Activated gamma-delta T cell (primary cell): ENCODE data around the gene SHKBP1.
A peak's percentile ranks its signal among the peaks of the same experiment; 100 is the strongest.

Source experiments
- DNase-seq: peaks from one replicate; lab custom pipeline; 2025; lab: John Stamatoyannopoulos, UW

SHKBP1 gene

GRCh38 chr19:40601134-40601974 is 24.7 kb downstream of the SHKBP1 start, which contains the start of gene LTBP4:
Gene LTBP4 (plus strand): TSS chr19:40601369. CDS start chr19:40601388, 19 bp downstream.
- peak; percentile 40 for DNase-seq

GRCh38 chr19:40603071-40603388 is 26.4 kb downstream of the SHKBP1 start:
- no peak for DNase-seq

GRCh38 chr19:40603389-40604170 is 26.9 kb downstream of the SHKBP1 start:
- peak; percentile 82 for DNase-seq

GRCh38 chr19:40604171-40604646 is 27.5 kb downstream of the SHKBP1 start:
- DNase-seq = no peak

GRCh38 chr19:40604647-40605215 is 28.1 kb downstream of the SHKBP1 start:
- no peak for DNase-seq

GRCh38 chr19:40605216-40605971 is 28.7 kb downstream of the SHKBP1 start:
- peak; percentile 79 for DNase-seq

GRCh38 chr19:40607311-40608239 is 30.9 kb downstream of the SHKBP1 start:
- DNase-seq = no peak

- DNase-seq = no peak
Observed at GRCh38 chr19:40608240-40608621, 31.6 kb downstream of the SHKBP1 start.

GRCh38 chr19:40608957-40609356 is 32.3 kb downstream of the SHKBP1 start:
- DNase-seq = no peak

- DNase-seq = peak; percentile 65
Observed at GRCh38 chr19:40609561-40610395, 33.1 kb downstream of the SHKBP1 start.

- peak; percentile 64 for DNase-seq
Observed at GRCh38 chr19:40610396-40611064, 33.9 kb downstream of the SHKBP1 start.

GRCh38 chr19:40611096-40611495 is 34.4 kb downstream of the SHKBP1 start:
- DNase-seq = no peak

GRCh38 chr19:40611900-40612698 is 35.4 kb downstream of the SHKBP1 start:
- no peak for DNase-seq

GRCh38 chr19:40612831-40613689 is 36.4 kb downstream of the SHKBP1 start:
- DNase-seq = no peak

- DNase-seq = peak; percentile 56
Observed at GRCh38 chr19:40613690-40614621, 37.3 kb downstream of the SHKBP1 start.
